WTC11 (cell line): ENCODE results near the gene PPM1D. TPM values are rescaled to one million over a fixed set of nuclear protein-coding genes. Genes with fewer than 3 reads are reported as not detected.

Experiments
- ATAC-seq: fragments of 200-7000 bp; cut with Tn5 transposase; 2 replicates; pipeline ENCODE4 v1.10.0; 2021; ENCODE audit warnings: mild to moderate bottlenecking, moderate library complexity
- CTCF ChIA-PET: fragments of 300-600 bp; sonication (Branson Sonifier 250); formaldehyde crosslinking; loops from one replicate; lab custom pipeline; 2021; ENCODE audit warnings: antibody characterized with exemption; lab: Charles Lee
- POLR2A ChIA-PET: fragments of 350-600 bp; sonication (Branson Sonifier 250); formaldehyde crosslinking; loops from one replicate; lab custom pipeline; 2021; ENCODE audit warnings: antibody characterized with exemption; lab: Charles Lee
- DNase-seq: peaks from one replicate; pipeline ENCODE4 v3.0.0; 2021; ENCODE audit warnings: low spot score
- H3K27ac Mint-ChIP-seq: 2 replicates; pipeline ENCODE4 v1.8.0; 2021; ENCODE audit warnings: mixed read lengths
- H3K27me3 Mint-ChIP-seq: 2 replicates; pipeline ENCODE4 v1.8.0; 2021; ENCODE audit warnings: low read depth, mild to moderate bottlenecking, moderate library complexity, mixed read lengths
- H3K36me3 Mint-ChIP-seq: 2 replicates; pipeline ENCODE4 v1.8.0; 2021; ENCODE audit warnings: mixed read lengths
- H3K4me1 Mint-ChIP-seq: 2 replicates; pipeline ENCODE4 v1.8.0; 2022; ENCODE audit warnings: mixed read lengths
- H3K4me3 Mint-ChIP-seq: 2 replicates; pipeline ENCODE4 v1.8.0; 2021; ENCODE audit warnings: mild to moderate bottlenecking, moderate library complexity, mixed read lengths
- H3K9me3 Mint-ChIP-seq: 2 replicates; pipeline ENCODE4 v1.8.0; 2021; ENCODE audit warnings: mixed read lengths
- AR ChIP-seq: fragments of 250-450 bp; sonication (Bioruptor Pico); IDR thresholded peaks from 2 replicates; pipeline ENCODE4 v1.9.0; 2021; ENCODE audit warnings: mild to moderate bottlenecking
- ATF1 ChIP-seq: sonication (generic); formaldehyde crosslinking; IDR thresholded peaks from 2 replicates; pipeline ENCODE4 v1.8.1; 2023; ENCODE audit warnings: mild to moderate bottlenecking, moderate library complexity, missing genetic modification reagents
- ATF3 ChIP-seq: sonication (generic); formaldehyde crosslinking; conservative IDR thresholded peaks from 2 replicates; pipeline ENCODE4 v1.8.1; 2022; ENCODE audit warnings: mild to moderate bottlenecking, missing genetic modification reagents
- ATF6 ChIP-seq: sonication (generic); formaldehyde crosslinking; IDR thresholded peaks from 2 replicates; pipeline ENCODE4 v1.8.1; 2023; ENCODE audit warnings: mild to moderate bottlenecking, missing genetic modification reagents
- E2F4 ChIP-seq: sonication (generic); formaldehyde crosslinking; IDR thresholded peaks from 2 replicates; pipeline ENCODE4 v1.8.1; 2022; ENCODE audit warnings: low read depth, mild to moderate bottlenecking, moderate library complexity, missing genetic modification reagents, borderline replicate concordance
- ELF4 ChIP-seq: sonication (generic); formaldehyde crosslinking; IDR thresholded peaks from 2 replicates; pipeline ENCODE4 v1.8.1; 2022; ENCODE audit warnings: low read depth, mild to moderate bottlenecking, moderate library complexity, missing genetic modification reagents
- FOXJ3 ChIP-seq: sonication (generic); formaldehyde crosslinking; IDR thresholded peaks from 2 replicates; pipeline ENCODE4 v1.9.0; 2021; ENCODE audit warnings: missing genetic modification reagents, mild to moderate bottlenecking, borderline replicate concordance
- FOXP4 ChIP-seq: sonication (generic); formaldehyde crosslinking; IDR thresholded peaks from 2 replicates; pipeline ENCODE4 v1.8.0; 2022; ENCODE audit warnings: mild to moderate bottlenecking, missing genetic modification reagents
- GABPB1 ChIP-seq: sonication (generic); formaldehyde crosslinking; IDR thresholded peaks from 2 replicates; pipeline ENCODE4 v1.8.1; 2023; ENCODE audit warnings: mild to moderate bottlenecking, missing genetic modification reagents
- GRHL2 ChIP-seq: fragments of 250-450 bp; sonication (Bioruptor Pico); IDR thresholded peaks from 2 replicates; pipeline ENCODE4 v1.8.0; 2022; ENCODE audit warnings: mild to moderate bottlenecking, moderate library complexity; ENCODE audit not compliant: insufficient replicate concordance, severe bottlenecking
- IRF2 ChIP-seq: sonication (generic); formaldehyde crosslinking; IDR thresholded peaks from 2 replicates; pipeline ENCODE4 v1.8.0; 2022; ENCODE audit warnings: low read depth, missing genetic modification reagents, borderline replicate concordance
- MAX ChIP-seq: sonication (generic); formaldehyde crosslinking; IDR thresholded peaks from 2 replicates; pipeline ENCODE4 v1.8.0; 2022; ENCODE audit warnings: mild to moderate bottlenecking, missing genetic modification reagents
- NFYB ChIP-seq: sonication (generic); formaldehyde crosslinking; conservative IDR thresholded peaks from 2 replicates; pipeline ENCODE4 v1.8.0; 2022; ENCODE audit warnings: low read depth, missing genetic modification reagents
- PREB ChIP-seq: sonication (generic); formaldehyde crosslinking; IDR thresholded peaks from 2 replicates; pipeline ENCODE4 v1.8.1; 2022; ENCODE audit warnings: mild to moderate bottlenecking, missing genetic modification reagents, moderate library complexity, borderline replicate concordance
- RELA ChIP-seq: sonication (generic); formaldehyde crosslinking; IDR thresholded peaks from 2 replicates; pipeline ENCODE4 v1.8.1; 2022; ENCODE audit warnings: missing genetic modification reagents, mild to moderate bottlenecking, borderline replicate concordance
- RORB ChIP-seq: fragments of 250-450 bp; sonication (Bioruptor Pico); IDR thresholded peaks from 2 replicates; pipeline ENCODE4 v1.9.0; 2021; ENCODE audit warnings: mild to moderate bottlenecking
- SMAD4 ChIP-seq: sonication (generic); formaldehyde crosslinking; IDR thresholded peaks from 2 replicates; pipeline ENCODE4 v1.8.0; 2022; ENCODE audit warnings: mild to moderate bottlenecking, missing genetic modification reagents
- TCF7 ChIP-seq: sonication (generic); formaldehyde crosslinking; IDR thresholded peaks from 2 replicates; pipeline ENCODE4 v1.8.0; 2022; ENCODE audit warnings: mild to moderate bottlenecking, low read depth, missing genetic modification reagents, moderate library complexity
- TEAD1 ChIP-seq: sonication (generic); formaldehyde crosslinking; IDR thresholded peaks from 2 replicates; pipeline ENCODE4 v1.8.0; 2022; ENCODE audit warnings: mild to moderate bottlenecking, missing genetic modification reagents
- ZBTB43 ChIP-seq: sonication (generic); formaldehyde crosslinking; IDR thresholded peaks from 2 replicates; pipeline ENCODE4 v1.8.1; 2023; ENCODE audit warnings: mild to moderate bottlenecking, missing genetic modification reagents
- ZNF219 ChIP-seq: sonication (generic); formaldehyde crosslinking; IDR thresholded peaks from 2 replicates; pipeline ENCODE4 v1.8.0; 2023; ENCODE audit warnings: missing genetic modification reagents, mild to moderate bottlenecking, borderline replicate concordance
- ZNF512 ChIP-seq: sonication (generic); formaldehyde crosslinking; IDR thresholded peaks from 2 replicates; pipeline ENCODE4 v1.8.1; 2022; ENCODE audit warnings: missing genetic modification reagents, borderline replicate concordance
- total RNA-seq: library from RNA; stranded (reverse); gene quantifications from 3 replicates; pipeline ENCODE4 v1.2.3, GENCODE V29; 2021

PPM1D gene
- total RNA-seq, 1 experiment from 2014 or later, result 20.4 TPM

- no peak for TF ChIP-seq GRHL2 (CRISPR knock-in tag)
- TF ChIP-seq FOXJ3 (CRISPR knock-in tag), result no peak
- no peak for TF ChIP-seq RELA
- TF ChIP-seq PREB, result no peak
- TF ChIP-seq SMAD4 (CRISPR knock-in tag), result no peak
- no peak for TF ChIP-seq ATF1 (CRISPR knock-in tag)
- no peak for TF ChIP-seq GABPB1
- no peak for TF ChIP-seq NFYB (CRISPR knock-in tag)
- TF ChIP-seq ZNF219 (CRISPR knock-in tag), result no peak
- TF ChIP-seq TCF7, result no peak
- no peak for TF ChIP-seq ELF4
- no peak for TF ChIP-seq ATF3 (CRISPR knock-in tag)
- no peak for TF ChIP-seq IRF2 (CRISPR knock-in tag)
- no peak for TF ChIP-seq ZBTB43 (CRISPR knock-in tag)
- TF ChIP-seq, all 79 proteins: peak for 0
- CTCF ChIA-PET, result interaction anchor here (1.8 to 2.7 kb wide), 2 partner anchors 11 to 25 kb away, joined by 5 to 8 read pairs; no protein-coding TSS in a partner anchor
- Mint-ChIP-seq H3K4me3 (no peak overlapping the region), H3K9me3 (no peaks in the 10 kb centered on the region), H3K27me3 (no peaks in the 10 kb centered on the region), H3K36me3 (peaks cover 6% of the 10 kb centered on the region), H3K27ac (no peak overlapping the region), H3K4me1 (peaks cover 5% of the 10 kb centered on the region)
- ATAC-seq (peak; percentile 91), DNase-seq (peak; percentile 50)
- POLR2A ChIA-PET, result no interaction called here
Observed at GRCh38 chr17:60641810-60642220, 41.8 kb downstream of the PPM1D start.

- no peaks in the 10 kb centered on the region; the same call in 1 of the 2 replicates for H3K9me3 Mint-ChIP-seq
- no peaks in the 10 kb centered on the region for H3K27me3 Mint-ChIP-seq
- no peak overlapping the region for H3K4me3 Mint-ChIP-seq
- peaks cover 5% of the 10 kb centered on the region for H3K4me1 Mint-ChIP-seq
- ATAC-seq (no peak), DNase-seq (no peak)
- ChIA-PET CTCF (interaction anchor here (0.8 to 0.9 kb wide), 2 partner anchors 46 to 120 kb away, joined by 3 read pairs; partner anchors contain the start of gene PPM1D), POLR2A (no interaction called here)
- H3K36me3 Mint-ChIP-seq, result peaks cover 24% of the 10 kb centered on the region
- H3K27ac Mint-ChIP-seq, result peak overlapping the region; percentile 69; the same call in 1 of the 2 replicates
- TF ChIP-seq MAX (no peak), ZNF512 (CRISPR knock-in tag) (no peak), E2F4 (CRISPR knock-in tag) (no peak), RORB (CRISPR knock-in tag) (no peak), AR (CRISPR knock-in tag) (no peak), TEAD1 (CRISPR knock-in tag) (no peak), ATF6 (CRISPR knock-in tag) (no peak), GRHL2 (CRISPR knock-in tag) (no peak), FOXP4 (no peak)
Observed at GRCh38 chr17:60645918-60646523, 46.0 kb downstream of the PPM1D start.
